Trophoblast cell (in vitro differentiated cells and primary cell): Measurements from ENCODE around the gene NCAPD3.

Experiments used
- DNase-seq, 2 donors: peaks; one replicate each; pipeline ENCODE4 v3.0.0-alpha.2; 2016
- H2AFZ ChIP-seq: 2 replicates; pipeline ENCODE4 v1.6.1; 2013; ENCODE audit warnings: low read length, moderate library complexity, mild to moderate bottlenecking; ENCODE audit not compliant: insufficient read depth, poor library complexity
- H2AK5ac ChIP-seq: 2 replicates; pipeline ENCODE4 v1.6.1; 2013; ENCODE audit warnings: mild to moderate bottlenecking, low read length
- H2BK120ac ChIP-seq: 2 replicates; pipeline ENCODE4 v1.6.1; 2013; ENCODE audit warnings: low read length, mild to moderate bottlenecking, moderate library complexity; ENCODE audit not compliant: insufficient read depth, poor library complexity
- H2BK12ac ChIP-seq: 2 replicates; pipeline ENCODE4 v1.6.1; 2013; ENCODE audit warnings: mild to moderate bottlenecking, low read length, moderate library complexity
- H2BK5ac ChIP-seq: 2 replicates; pipeline ENCODE4 v1.6.1; 2013; ENCODE audit warnings: low read length, low read depth, moderate library complexity, mild to moderate bottlenecking; ENCODE audit not compliant: poor library complexity
- H3K14ac ChIP-seq: 2 replicates; pipeline ENCODE4 v1.6.1; 2013; ENCODE audit warnings: mild to moderate bottlenecking, low read length
- H3K18ac ChIP-seq: 2 replicates; pipeline ENCODE4 v1.6.1; 2013; ENCODE audit warnings: mild to moderate bottlenecking, low read length
- H3K23ac ChIP-seq: 2 replicates; pipeline ENCODE4 v1.6.1; 2013; ENCODE audit warnings: low read length
- H3K27ac ChIP-seq: 2 replicates; pipeline ENCODE4 v1.5.1; 2013; ENCODE audit warnings: low read depth, mild to moderate bottlenecking, inconsistent platforms, low read length, moderate library complexity
- H3K27me3 ChIP-seq: 2 replicates; pipeline ENCODE4 v1.6.1; 2013; ENCODE audit warnings: inconsistent platforms, mild to moderate bottlenecking, low read length, moderate library complexity; ENCODE audit not compliant: insufficient read depth
- H3K36me3 ChIP-seq, 2 experiments: 1 replicate in 1 of 2; 2 replicates in 1 of 2; pipeline ENCODE4 v1.6.1; 2013; ENCODE audit warnings: low read length in 2 of 2, mild to moderate bottlenecking in 2 of 2, moderate library complexity in 1 of 2; ENCODE audit not compliant: insufficient read depth in 2 of 2, control insufficient read depth in 1 of 2
- H3K4ac ChIP-seq: 2 replicates; pipeline ENCODE4 v1.6.1; 2013; ENCODE audit warnings: low read depth, mild to moderate bottlenecking, low read length, moderate library complexity
- H3K4me1 ChIP-seq, 2 experiments: 1 replicate in 1 of 2; 2 replicates in 1 of 2; pipeline ENCODE4 v1.6.1; 2013; ENCODE audit warnings: low read length in 2 of 2, mild to moderate bottlenecking in 2 of 2, moderate library complexity in 1 of 2; ENCODE audit not compliant: insufficient read depth in 2 of 2, control insufficient read depth in 1 of 2
- H3K4me2 ChIP-seq: 2 replicates; pipeline ENCODE4 v1.6.1; 2013; ENCODE audit warnings: inconsistent platforms, mild to moderate bottlenecking, low read length, moderate library complexity
- H3K4me3 ChIP-seq: 2 replicates; pipeline ENCODE4 v1.5.1; 2013; ENCODE audit warnings: mild to moderate bottlenecking, low read depth, low read length, inconsistent platforms
- H3K79me1 ChIP-seq: one replicate; pipeline ENCODE4 v1.6.1; 2013; ENCODE audit warnings: low read length
- H3K79me2 ChIP-seq: 2 replicates; pipeline ENCODE4 v1.6.1; 2013; ENCODE audit warnings: low read length, mild to moderate bottlenecking; ENCODE audit not compliant: control insufficient read depth, insufficient read depth, poor library complexity
- H3K9ac ChIP-seq: 2 replicates; pipeline ENCODE4 v1.6.1; 2013; ENCODE audit warnings: mild to moderate bottlenecking, low read length
- H3K9me3 ChIP-seq: 2 replicates; pipeline ENCODE4 v1.6.1; 2013; ENCODE audit warnings: low read depth, mild to moderate bottlenecking, control low read depth, inconsistent platforms, low read length; ENCODE audit not compliant: insufficient read depth
- H4K12ac ChIP-seq: 2 replicates; pipeline ENCODE4 v1.6.1; 2013; ENCODE audit warnings: low read depth, mild to moderate bottlenecking, low read length, moderate library complexity
- H4K8ac ChIP-seq: 2 replicates; pipeline ENCODE4 v1.6.1; 2013; ENCODE audit warnings: low read depth, mild to moderate bottlenecking, low read length, moderate library complexity
- H4K91ac ChIP-seq: one replicate; pipeline ENCODE4 v1.6.1; 2013; ENCODE audit warnings: low read depth, mild to moderate bottlenecking, low read length, moderate library complexity
- WGBS: extraction: QIAGEN DNeasy Blood & Tissue Kit; methylation state at CpG from one replicate; pipeline ENCODE4 v1.1.7; 2013; ENCODE audit warnings: missing lambda C conversion rate; ENCODE audit not compliant: insufficient read length, insufficient coverage; ENCODE audit errors: extremely low coverage; 5-methylcytosine and 5-hydroxymethylcytosine counted together

NCAPD3 gene

GRCh38 chr11:134242376-134242775 lies 18.6 kb upstream of the NCAPD3 start:
- H3K18ac ChIP-seq = no peak overlapping the region
- H3K9me3 ChIP-seq = no peaks in the 10 kb centered on the region
- H3K79me1 ChIP-seq = no peaks in the 10 kb centered on the region
- no peak overlapping the region for H2AK5ac ChIP-seq
- peaks cover 2 to 8% of the 10 kb centered on the region in 2 experiments for H3K4me1 ChIP-seq
- no peak overlapping the region for H3K4me3 ChIP-seq
- H2AFZ ChIP-seq = no peak overlapping the region
- H3K27me3 ChIP-seq = no peaks in the 10 kb centered on the region
- H2BK120ac ChIP-seq = no peak overlapping the region
- H2BK5ac ChIP-seq = no peak overlapping the region
- no peak overlapping the region for H4K12ac ChIP-seq
- no peak overlapping the region for H3K14ac ChIP-seq
- no peak overlapping the region for H3K9ac ChIP-seq
- no peaks in the 10 kb centered on the region for H3K79me2 ChIP-seq
- no peak overlapping the region for H4K91ac ChIP-seq
- H4K8ac ChIP-seq = no peak overlapping the region
- no peak overlapping the region for H3K4ac ChIP-seq
- no CpG with 5 or more reads among the region's 9 CpGs for WGBS
- no peak overlapping the region for H3K4me2 ChIP-seq
- no peak overlapping the region for H2BK12ac ChIP-seq
- peak; percentile 95 to 98 for DNase-seq
- H3K27ac ChIP-seq = no peak overlapping the region
- no peak overlapping the region for H3K23ac ChIP-seq
- H3K36me3 ChIP-seq = peaks cover 36 to 49% of the 10 kb centered on the region in 2 experiments

GRCh38 chr11:134240592-134240991 lies 16.8 kb upstream of the NCAPD3 start:
- H3K79me2 ChIP-seq = no peaks in the 10 kb centered on the region
- no peaks in the 10 kb centered on the region for H3K9me3 ChIP-seq
- no peak overlapping the region for H4K12ac ChIP-seq
- no peak overlapping the region for H2BK5ac ChIP-seq
- no peak overlapping the region for H2BK120ac ChIP-seq
- H2AFZ ChIP-seq = no peak overlapping the region
- H3K4me3 ChIP-seq = no peak overlapping the region
- no peak overlapping the region for H3K18ac ChIP-seq
- no peaks in the 10 kb centered on the region for H3K79me1 ChIP-seq
- H3K9ac ChIP-seq = no peak overlapping the region
- no peaks in the 10 kb centered on the region for H3K27me3 ChIP-seq
- H4K91ac ChIP-seq = no peak overlapping the region
- H3K14ac ChIP-seq = no peak overlapping the region
- no peak overlapping the region for H3K4ac ChIP-seq
- H4K8ac ChIP-seq = no peak overlapping the region
- no peak overlapping the region for H3K27ac ChIP-seq
- WGBS = no CpG with 5 or more reads among the region's 6 CpGs
- no peak overlapping the region for H3K4me2 ChIP-seq
- peaks cover 25 to 37% of the 10 kb centered on the region in 2 experiments for H3K36me3 ChIP-seq
- H2AK5ac ChIP-seq = no peak overlapping the region
- DNase-seq = no peak
- H2BK12ac ChIP-seq = no peak overlapping the region
- H3K4me1 ChIP-seq = peaks cover 3 to 9% of the 10 kb centered on the region in 2 experiments
- H3K23ac ChIP-seq = no peak overlapping the region

GRCh38 chr11:134238956-134239355 lies 15.2 kb upstream of the NCAPD3 start:
- H3K18ac ChIP-seq = no peak overlapping the region
- H2BK120ac ChIP-seq = no peak overlapping the region
- H3K4me1 ChIP-seq = peaks cover 3 to 9% of the 10 kb centered on the region in 2 experiments
- no peak overlapping the region for H3K4me3 ChIP-seq
- H3K4ac ChIP-seq = no peak overlapping the region
- peaks cover 17 to 27% of the 10 kb centered on the region in 2 experiments for H3K36me3 ChIP-seq
- no peaks in the 10 kb centered on the region for H3K27me3 ChIP-seq
- H4K12ac ChIP-seq = no peak overlapping the region
- no peak for DNase-seq
- H3K23ac ChIP-seq = no peak overlapping the region
- no peaks in the 10 kb centered on the region for H3K79me2 ChIP-seq
- no peak overlapping the region for H3K4me2 ChIP-seq
- WGBS = no CpG with 5 or more reads among the region's 5 CpGs
- no peak overlapping the region for H4K91ac ChIP-seq
- no peak overlapping the region for H2AFZ ChIP-seq
- H2BK5ac ChIP-seq = no peak overlapping the region
- H2AK5ac ChIP-seq = no peak overlapping the region
- no peaks in the 10 kb centered on the region for H3K9me3 ChIP-seq
- no peak overlapping the region for H4K8ac ChIP-seq
- no peak overlapping the region for H3K27ac ChIP-seq
- no peaks in the 10 kb centered on the region for H3K79me1 ChIP-seq
- H2BK12ac ChIP-seq = no peak overlapping the region
- no peak overlapping the region for H3K14ac ChIP-seq
- no peak overlapping the region for H3K9ac ChIP-seq

- Histone ChIP-seq H3K4me3 (no peak overlapping the region), H3K14ac (no peak overlapping the region), H2AFZ (no peak overlapping the region), H3K27ac (peak overlapping the region; percentile 40), H4K8ac (no peak overlapping the region), H3K4me1 (peaks cover 3 to 8% of the 10 kb centered on the region in 2 experiments), H3K18ac (no peak overlapping the region), H3K79me2 (no peaks in the 10 kb centered on the region), H3K27me3 (no peaks in the 10 kb centered on the region), H3K23ac (no peak overlapping the region), H4K91ac (peak overlapping the region; percentile 39), H2BK5ac (no peak overlapping the region), H4K12ac (no peak overlapping the region), H3K4ac (no peak overlapping the region), H3K9ac (no peak overlapping the region), H2BK12ac (peak overlapping the region; percentile 28), H3K4me2 (no peak overlapping the region), H3K9me3 (no peaks in the 10 kb centered on the region), H2AK5ac (no peak overlapping the region), H2BK120ac (no peak overlapping the region), H3K36me3 (peaks cover 11 to 13% of the 10 kb centered on the region in 2 experiments), H3K79me1 (no peaks in the 10 kb centered on the region)
- DNase-seq = no peak
- no CpG with 5 or more reads among the region's 11 CpGs for WGBS
Measured at GRCh38 chr11:134237557-134237922, 13.8 kb upstream of the NCAPD3 start.
